SK-N-SH treated with all-trans-retinoic acid at 6 μM for 48 hours (cell line): ENCODE results near the gene PCDHA9.
"Not testable (repeated sequence)": the region's sequence is repeated elsewhere in the genome, so short reads cannot be mapped to it uniquely, and the experiment has no call there.

Experiments
- ATAC-seq: fragments of 200-7000 bp; cut with Tn5 transposase; 3 replicates; pipeline ENCODE4 v1.9.1; 2020; ENCODE audit warnings: mild to moderate bottlenecking, moderate library complexity
- ARNTL ChIP-seq: fragments of 450-650 bp; formaldehyde crosslinking; IDR thresholded peaks from 2 replicates; pipeline ENCODE4 v1.5.0; 2020; ENCODE audit warnings: low read depth, mild to moderate bottlenecking, moderate library complexity, borderline replicate concordance
- BACH2 ChIP-seq: fragments of 250-450 bp; sonication (Bioruptor Pico); IDR thresholded peaks from 2 replicates; pipeline ENCODE4 v1.9.0; 2021; ENCODE audit warnings: mild to moderate bottlenecking, borderline replicate concordance
- CREB5 ChIP-seq: fragments of 250-450 bp; sonication (Bioruptor Pico); IDR thresholded peaks from 2 replicates; pipeline ENCODE4 v1.5.1; 2020; ENCODE audit warnings: low read depth, mild to moderate bottlenecking, moderate library complexity
- CSDC2 ChIP-seq: fragments of 250-450 bp; sonication (Bioruptor Pico); IDR thresholded peaks from 2 replicates; pipeline ENCODE4 v1.5.0; 2020; ENCODE audit warnings: mild to moderate bottlenecking, moderate library complexity
- CSRNP3 ChIP-seq: fragments of 250-450 bp; sonication (Bioruptor Pico); IDR thresholded peaks from 2 replicates; pipeline ENCODE4 v1.5.1; 2021; ENCODE audit warnings: mild to moderate bottlenecking, moderate library complexity
- ESRRG ChIP-seq: fragments of 250-450 bp; sonication (Bioruptor Pico); IDR thresholded peaks from 2 replicates; pipeline ENCODE4 v1.6.1; 2021; ENCODE audit warnings: mild to moderate bottlenecking
- GLIS3 ChIP-seq: fragments of 250-450 bp; sonication (Bioruptor Pico); IDR thresholded peaks from 2 replicates; pipeline ENCODE4 v1.5.0; 2020; ENCODE audit warnings: mild to moderate bottlenecking, moderate library complexity
- ISL1 ChIP-seq: fragments of 250-450 bp; sonication (Bioruptor Pico); IDR thresholded peaks from 2 replicates; pipeline ENCODE4 v2.1.2; 2022; ENCODE audit warnings: mild to moderate bottlenecking, moderate library complexity
- POU6F1 ChIP-seq: fragments of 250-450 bp; sonication (Bioruptor Pico); IDR thresholded peaks from 2 replicates; pipeline ENCODE4 v1.8.0; 2021; ENCODE audit warnings: low read depth, mild to moderate bottlenecking, moderate library complexity, borderline replicate concordance
- RARB ChIP-seq: fragments of 250-450 bp; sonication (Bioruptor Pico); IDR thresholded peaks from 2 replicates; pipeline ENCODE4 v1.8.0; 2021; ENCODE audit warnings: mild to moderate bottlenecking, moderate library complexity
- SNAI2 ChIP-seq: fragments of 250-450 bp; sonication (Bioruptor Pico); IDR thresholded peaks from 2 replicates; pipeline ENCODE4 v1.5.0; 2020; ENCODE audit warnings: mild to moderate bottlenecking, moderate library complexity
- TOX ChIP-seq: fragments of 250-450 bp; sonication (Bioruptor Pico); IDR thresholded peaks from 2 replicates; pipeline ENCODE4 v1.8.0; 2021; ENCODE audit warnings: mild to moderate bottlenecking, moderate library complexity, borderline replicate concordance
- TSHZ2 ChIP-seq: fragments of 250-450 bp; sonication (Bioruptor Pico); IDR thresholded peaks from 2 replicates; pipeline ENCODE4 v1.5.0; 2020; ENCODE audit warnings: mild to moderate bottlenecking, moderate library complexity
- ZC3H10 ChIP-seq: fragments of 250-450 bp; sonication (Bioruptor Pico); IDR thresholded peaks from 2 replicates; pipeline ENCODE4 v1.5.1; 2021; ENCODE audit warnings: mild to moderate bottlenecking, moderate library complexity
- ZFP3 ChIP-seq: fragments of 250-450 bp; sonication (Bioruptor Pico); IDR thresholded peaks from 2 replicates; pipeline ENCODE4 v1.5.0; 2020; ENCODE audit warnings: mild to moderate bottlenecking, moderate library complexity
- ZNF565 ChIP-seq: fragments of 450-650 bp; formaldehyde crosslinking; conservative IDR thresholded peaks from 2 replicates; pipeline ENCODE4 v1.5.0; 2020; ENCODE audit warnings: low read depth, mild to moderate bottlenecking, moderate library complexity
- ZNF70 ChIP-seq: fragments of 450-650 bp; formaldehyde crosslinking; IDR thresholded peaks from 2 replicates; pipeline ENCODE4 v1.5.0; 2020; ENCODE audit warnings: mild to moderate bottlenecking, moderate library complexity
- ZNF8 ChIP-seq: fragments of 450-650 bp; formaldehyde crosslinking; IDR thresholded peaks from 2 replicates; pipeline ENCODE4 v1.5.0; 2020; ENCODE audit warnings: mild to moderate bottlenecking, moderate library complexity

The PCDHA9 gene

GRCh38 chr5:140802781-140803271, 45.4 kb upstream of the PCDHA9 start (continued):
- TF ChIP-seq CSRNP3, result no peak
- no peak for TF ChIP-seq ARNTL (CRISPR knock-in tag)
- no peak for TF ChIP-seq ZNF70 (CRISPR knock-in tag)
- TF ChIP-seq ESRRG (CRISPR knock-in tag), result no peak

- peak; percentile 98 for ATAC-seq
- no peak for TF ChIP-seq ZFP3 (CRISPR knock-in tag)
- TF ChIP-seq ZNF70 (CRISPR knock-in tag), result no peak
Observed at GRCh38 chr5:140806834-140807775, 41.1 kb upstream of the PCDHA9 start, which contains the start of gene PCDHA4. PCDHA4 (plus strand) TSS chr5:140807068.

GRCh38 chr5:140808241-140808888, 39.8 kb upstream of the PCDHA9 start:
- ATAC-seq, result not testable (repeated sequence)

- TF ChIP-seq ESRRG (CRISPR knock-in tag) (no peak), TOX (no peak), TSHZ2 (CRISPR knock-in tag) (no peak), GLIS3 (CRISPR knock-in tag) (no peak), ARNTL (CRISPR knock-in tag) (no peak), SNAI2 (no peak), CSDC2 (CRISPR knock-in tag) (no peak), ZC3H10 (CRISPR knock-in tag) (no peak), ZNF8 (no peak)
- ATAC-seq, result no peak
Observed at GRCh38 chr5:140808889-140809291, 39.3 kb upstream of the PCDHA9 start.

GRCh38 chr5:140821375-140822280, 26.6 kb upstream of the PCDHA9 start, which contains the start of gene PCDHA5:
PCDHA5 (plus strand) TSS chr5:140821613.
- ATAC-seq, result no peak
- TF ChIP-seq ESRRG (CRISPR knock-in tag) (no peak), ISL1 (CRISPR knock-in tag) (no peak), RARB (CRISPR knock-in tag) (no peak), BACH2 (CRISPR knock-in tag) (no peak), ZNF565 (no peak), CREB5 (CRISPR knock-in tag) (no peak), ZNF8 (no peak), ZC3H10 (CRISPR knock-in tag) (no peak), POU6F1 (CRISPR knock-in tag) (no peak), TOX (no peak), GLIS3 (CRISPR knock-in tag) (no peak)
